HepG2 (cell line): Measurements from ENCODE around the gene MED9. TPM values are rescaled to one million over a fixed set of nuclear protein-coding genes. Genes with fewer than 3 reads are reported as not detected.

ENCODE experiments used
- ATAC-seq: fragments of 200-7000 bp; cut with Tn5 transposase; 3 replicates; pipeline ENCODE4 v1.9.1; 2020; ENCODE audit warnings: mild to moderate bottlenecking, moderate library complexity
- BruUV-seq: library from RNA; stranded (reverse); fragments of 400-500 nt; replicated peaks from 2 replicates; lab custom pipeline; 2021; lab: Mats Ljungman, UMichigan
- CTCF ChIA-PET: fragments of 300-600 bp; formaldehyde crosslinking; extraction: SDS; loops from one replicate; lab custom pipeline; 2021; ENCODE audit warnings: low total read pairs, inconsistent platforms, low intra/inter-chr PET ratio; lab: Yijun Ruan, JAX
- POLR2A ChIA-PET: fragments of 350-600 bp; sonication (Branson Sonifier 250); formaldehyde crosslinking; loops from one replicate; lab custom pipeline; 2020; ENCODE audit warnings: antibody characterized with exemption, inconsistent platforms; lab: Yijun Ruan, JAX
- DNase-seq: peaks from one replicate; pipeline ENCODE4 v3.0.0-alpha.2; 2015; ENCODE audit warnings: low spot score
- FAIRE-seq: peaks from 3 replicates; lab custom pipeline; 2011; peaks lifted over from hg19 to GRCh38; lab: Jason Lieb, UNC
- H2AFZ ChIP-seq: one replicate; pipeline ENCODE4 v1.6.1; 2011; ENCODE audit warnings: low read length, inconsistent platforms
- H3K27ac ChIP-seq: fragments of 300-600 bp; 3 replicates; pipeline ENCODE4 v1.8.0; 2011; ENCODE audit warnings: mixed run types, mild to moderate bottlenecking, mixed read lengths, low read length, inconsistent platforms; ENCODE audit not compliant: insufficient read depth; ENCODE audit errors: extremely low read length
- H3K27me3 ChIP-seq, 2 experiments: fragments of 200-600 bp in 1 of 2; 2 replicates in 1 of 2; 3 replicates in 1 of 2; pipeline versions ENCODE4 v1.6.0 to v1.8.0; 2011; ENCODE audit warnings: low read length in 2 of 2, mild to moderate bottlenecking in 2 of 2, moderate library complexity in 2 of 2, inconsistent platforms in 1 of 2; ENCODE audit not compliant: insufficient read depth in 2 of 2, control insufficient read depth in 1 of 2
- H3K36me3 ChIP-seq, 2 experiments: fragments of 200-600 bp in 1 of 2; replicated peaks in 1 of 2; 2 replicates in 1 of 2; 3 replicates in 1 of 2; pipeline versions ENCODE4 v1.5.1 to v1.8.0; 2011; ENCODE audit warnings: low read length in 2 of 2, inconsistent platforms in 1 of 2; ENCODE audit not compliant: insufficient read depth in 2 of 2, control insufficient read depth in 1 of 2
- H3K4me1 ChIP-seq: 2 replicates; pipeline ENCODE4 v1.5.1; 2012; ENCODE audit warnings: low read length, inconsistent platforms; ENCODE audit not compliant: insufficient read depth
- H3K4me2 ChIP-seq: 2 replicates; pipeline ENCODE4 v1.6.0; 2011; ENCODE audit warnings: low read depth, low read length, inconsistent platforms
- H3K4me3 ChIP-seq, 3 experiments: fragments of 200-600 bp in 1 of 3; sonication (generic), shearing (Covaris generic) in 1 of 3; replicated peaks in 1 of 3; 2 replicates each; pipeline ENCODE4 v1.5.1; 2011 to 2016; ENCODE audit warnings: low read length in 3 of 3, inconsistent platforms in 2 of 3, low read depth in 2 of 3, mild to moderate bottlenecking in 2 of 3, control low read depth in 1 of 3, mixed read lengths in 1 of 3; ENCODE audit not compliant: insufficient read depth in 1 of 3
- H3K79me2 ChIP-seq: one replicate; pipeline ENCODE4 v1.6.1; 2011; ENCODE audit warnings: low read length, inconsistent platforms; ENCODE audit not compliant: insufficient read depth
- H3K9ac ChIP-seq: 2 replicates; pipeline ENCODE4 v1.6.0; 2011; ENCODE audit warnings: mild to moderate bottlenecking, low read depth, low read length, inconsistent platforms; ENCODE audit not compliant: insufficient read depth
- H3K9me3 ChIP-seq: 2 replicates; pipeline ENCODE4 v1.5.1; 2012; ENCODE audit warnings: mild to moderate bottlenecking, low read length
- H4K20me1 ChIP-seq: 2 replicates; pipeline ENCODE4 v1.6.0; 2011; ENCODE audit warnings: inconsistent platforms, mild to moderate bottlenecking, low read length, moderate library complexity; ENCODE audit not compliant: insufficient read depth
- DPF2 ChIP-seq: sonication (generic); formaldehyde crosslinking; IDR thresholded peaks from 2 replicates; pipeline ENCODE4 v1.4.0; 2020; ENCODE audit warnings: mild to moderate bottlenecking, low read depth, missing genetic modification reagents, borderline replicate concordance
- MLLT10 ChIP-seq: sonication (generic); formaldehyde crosslinking; IDR thresholded peaks from 2 replicates; pipeline ENCODE4 v1.4.0; 2020; ENCODE audit warnings: missing genetic modification reagents
- NFE2L1 ChIP-seq: sonication (generic); formaldehyde crosslinking; IDR thresholded peaks from 2 replicates; pipeline ENCODE4 v1.4.0; 2020; ENCODE audit warnings: missing genetic modification reagents, mild to moderate bottlenecking, borderline replicate concordance
- PCBP2 ChIP-seq: fragments of 200-400 bp; formaldehyde crosslinking; optimal IDR thresholded peaks from 2 replicates; pipeline ENCODE3; 2018; ENCODE audit warnings: low read length, low read depth; ENCODE audit not compliant: poor library complexity, severe bottlenecking
- RBM22 ChIP-seq: fragments of 200-400 bp; formaldehyde crosslinking; optimal IDR thresholded peaks from 2 replicates; pipeline ENCODE3; 2017; ENCODE audit warnings: mild to moderate bottlenecking, low read length, moderate library complexity
- RNF219 ChIP-seq: sonication (generic); formaldehyde crosslinking; IDR thresholded peaks from 2 replicates; pipeline ENCODE4 v1.5.0; 2020; ENCODE audit warnings: mild to moderate bottlenecking, missing genetic modification reagents
- SIN3B ChIP-seq: fragments of 150-350 bp; IDR thresholded peaks from 2 replicates; pipeline ENCODE4 v1.6.1; 2014; ENCODE audit warnings: low read length
- SNRNP70 ChIP-seq: fragments of 200-400 bp; formaldehyde crosslinking; IDR thresholded peaks from 2 replicates; pipeline ENCODE4 v1.6.1; 2017; ENCODE audit warnings: mild to moderate bottlenecking, low read depth, low read length, moderate library complexity
- TP53 ChIP-seq: sonication (generic); formaldehyde crosslinking; conservative IDR thresholded peaks from 2 replicates; pipeline ENCODE4 v1.4.0; 2020; ENCODE audit warnings: missing genetic modification reagents
- ZEB1 ChIP-seq: IDR thresholded peaks from 2 replicates; pipeline ENCODE4 v1.6.1; 2012; ENCODE audit warnings: mild to moderate bottlenecking, low read depth, inconsistent platforms; ENCODE audit not compliant: insufficient replicate concordance
- ZFP36 ChIP-seq: fragments of 150-350 bp; IDR thresholded peaks from 2 replicates; pipeline ENCODE4 v1.6.1; 2018; ENCODE audit warnings: borderline replicate concordance, low read length, low read depth; ENCODE audit not compliant: partially characterized antibody
- ZKSCAN1 ChIP-seq: fragments of 150-350 bp; IDR thresholded peaks from 2 replicates; pipeline ENCODE4 v1.6.1; 2014; ENCODE audit warnings: low read length
- ZNF282 ChIP-seq: fragments of 450-650 bp; IDR thresholded peaks from 2 replicates; pipeline ENCODE4 v1.6.1; 2018; ENCODE audit not compliant: partially characterized antibody
- ZNF441 ChIP-seq: sonication (generic); formaldehyde crosslinking; IDR thresholded peaks from 2 replicates; pipeline ENCODE4 v1.7.0; 2021; ENCODE audit warnings: missing genetic modification reagents, borderline replicate concordance
- ZNF691 ChIP-seq: sonication (generic); formaldehyde crosslinking; IDR thresholded peaks from 2 replicates; pipeline ENCODE4 v1.4.0; 2020; ENCODE audit warnings: missing genetic modification reagents, low read depth, mild to moderate bottlenecking, borderline replicate concordance
- WGBS: methylation state at CpG from one replicate; pipeline ENCODE4 v1.1.6; 2017; ENCODE audit warnings: low lambda C conversion rate; 5-methylcytosine and 5-hydroxymethylcytosine counted together
- in situ Hi-C: cut with HindIII; loops from 2 replicates; pipeline ENCODE4 v1.10.0; 2017; ENCODE audit warnings: low pct_unique_long_range_greater_than_20kb; ENCODE audit not compliant: extremely low pct_ligation_motif_present
- intact Hi-C: fragments of 100-400 bp; cut with micrococcal nuclease; formaldehyde crosslinking; loops from one replicate; pipeline ENCODE4 v1.10.0; 2022; ENCODE audit not compliant: unreplicated experiment
- polyA plus RNA-seq, 8 experiments: library from polyadenylated mRNA; depleted of rRNA in 3 of 8; stranded (reverse) in 7 of 8; unstranded in 1 of 8; fragments of >200 nt; fragmentation: Illumina TruSeq in 4 of 8; extraction: Trizol in 4 of 8; gene quantifications; 2 replicates each; pipeline versions ENCODE4 v1.2.1 to v1.2.3, GENCODE V29; 2011 to 2016; ENCODE audit warnings: low read depth in 4 of 8, missing spikeins in 1 of 8, mixed read lengths in 1 of 8; ENCODE audit not compliant: insufficient read depth in 1 of 8
- total RNA-seq, 5 experiments: library from RNA; depleted of rRNA; stranded (reverse); fragments of >200 nt; fragmentation: Illumina TruSeq; extraction: Trizol; gene quantifications; 2 replicates each; pipeline ENCODE4 v1.2.3, GENCODE V29; 2016; ENCODE audit warnings: low read depth in 1 of 5
- TF ChIP-seq, protein P1 (sequence below): sonication (generic); formaldehyde crosslinking; IDR thresholded peaks from 2 replicates; pipeline ENCODE4 v1.4.0; 2020; ENCODE audit warnings: missing genetic modification reagents

The MED9 gene
- total and polyA plus RNA-seq, 2 of the 13 experiments (the other 11 are each of a cell fraction or from before 2014, with no cell fraction given): 11.9 to 15.1 TPM

DNA sequence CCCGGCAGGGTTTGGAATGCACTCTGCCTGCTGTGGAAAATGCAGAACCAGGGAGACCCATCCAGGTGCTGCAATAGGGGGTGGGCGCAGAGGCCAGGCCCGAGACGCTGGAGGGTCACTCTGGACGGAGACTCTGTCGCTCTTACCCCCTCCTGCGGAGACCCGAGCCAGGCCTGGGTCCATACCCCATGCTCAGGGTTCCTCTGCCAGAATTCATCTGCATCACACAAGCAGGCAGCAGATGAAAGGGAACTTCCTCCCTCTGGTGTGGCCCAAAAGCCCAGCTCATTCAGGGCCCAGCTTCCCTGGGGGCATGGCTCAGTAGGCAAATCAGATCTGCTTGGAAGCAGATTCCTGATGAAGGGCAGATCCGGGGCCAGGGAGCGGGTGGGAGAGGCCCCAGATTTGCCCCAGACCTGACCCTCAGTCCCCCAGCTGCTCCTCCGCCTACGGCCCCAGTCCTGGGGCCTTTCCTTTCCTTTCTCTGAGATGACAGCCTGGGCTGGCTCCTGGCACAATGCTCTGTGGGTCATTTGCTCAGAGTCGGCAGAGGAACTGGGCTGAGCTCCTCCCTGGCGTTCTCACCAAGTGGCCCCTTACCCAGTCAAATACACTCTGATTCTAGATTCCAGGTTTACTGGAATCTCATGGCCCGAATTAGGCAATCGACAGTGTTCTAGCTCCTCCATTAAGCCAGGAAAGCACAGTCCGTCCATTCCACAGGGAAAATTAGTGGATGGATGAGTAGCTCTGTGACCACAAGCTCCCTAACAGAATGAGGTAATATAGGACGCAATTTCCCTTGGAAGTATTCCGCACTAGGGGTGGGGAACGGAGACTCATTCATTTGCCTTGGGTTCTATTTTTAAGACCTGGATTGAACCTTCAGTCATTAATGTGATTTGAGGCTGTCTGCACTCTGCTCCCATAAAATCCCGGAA lies 38.5 kb downstream of the MED9 start (continued):
- TF ChIP-seq RBM22 (no peak), PCBP2 (no peak)

GRCh38 chr17:17515934-17516930 lies 39.4 kb downstream of the MED9 start:
- H3K27ac ChIP-seq: no peak overlapping the region
- no peak overlapping the region for H3K4me3 ChIP-seq
- no peaks in the 10 kb centered on the region for H3K79me2 ChIP-seq
- intact Hi-C loops (no loop called here), in situ Hi-C loops (no loop called here)
- H3K4me2 ChIP-seq: no peak overlapping the region
- H3K9ac ChIP-seq: no peak overlapping the region
- CTCF ChIA-PET: no interaction called here
- peaks cover 3% of the 10 kb centered on the region in 2 experiments; a peak in 2 of 5 replicates for H3K36me3 ChIP-seq
- no peaks in the 10 kb centered on the region for H3K9me3 ChIP-seq
- DNase-seq (no peak), ATAC-seq (no peak), FAIRE-seq (no peak)
- no peaks in the 10 kb centered on the region for H3K27me3 ChIP-seq
- no peaks in the 10 kb centered on the region for H3K4me1 ChIP-seq
- BruUV-seq: no TSS peak
- H4K20me1 ChIP-seq: no peaks in the 10 kb centered on the region
- 89% methylated on average over 19 of the region's 21 CpGs for WGBS
- no peak overlapping the region for H2AFZ ChIP-seq
- POLR2A ChIA-PET: no interaction called here
- TF ChIP-seq SIN3B: no peak
- TF ChIP-seq ZKSCAN1: no peak
- TF ChIP-seq TP53 (CRISPR knock-in tag): no peak
- no peak for TF ChIP-seq SNRNP70
- TF ChIP-seq DPF2 (CRISPR knock-in tag): no peak
- TF ChIP-seq RNF219 (CRISPR knock-in tag): no peak
- no peak for TF ChIP-seq NFE2L1
- no peak for TF ChIP-seq RBM22
- no peak for TF ChIP-seq ZFP36
- no peak for TF ChIP-seq ZNF691
- TF ChIP-seq, protein P1, sequence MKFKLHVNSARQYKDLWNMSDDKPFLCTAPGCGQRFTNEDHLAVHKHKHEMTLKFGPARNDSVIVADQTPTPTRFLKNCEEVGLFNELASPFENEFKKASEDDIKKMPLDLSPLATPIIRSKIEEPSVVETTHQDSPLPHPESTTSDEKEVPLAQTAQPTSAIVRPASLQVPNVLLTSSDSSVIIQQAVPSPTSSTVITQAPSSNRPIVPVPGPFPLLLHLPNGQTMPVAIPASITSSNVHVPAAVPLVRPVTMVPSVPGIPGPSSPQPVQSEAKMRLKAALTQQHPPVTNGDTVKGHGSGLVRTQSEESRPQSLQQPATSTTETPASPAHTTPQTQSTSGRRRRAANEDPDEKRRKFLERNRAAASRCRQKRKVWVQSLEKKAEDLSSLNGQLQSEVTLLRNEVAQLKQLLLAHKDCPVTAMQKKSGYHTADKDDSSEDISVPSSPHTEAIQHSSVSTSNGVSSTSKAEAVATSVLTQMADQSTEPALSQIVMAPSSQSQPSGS (CRISPR knock-in tag): no peak
- no peak for TF ChIP-seq ZNF282
- TF ChIP-seq ZNF441 (CRISPR knock-in tag): no peak
- no peak for TF ChIP-seq MLLT10 (CRISPR knock-in tag)
- no peak for TF ChIP-seq ZEB1
